SJCRH30 (cell line): Measurements from ENCODE around the gene CIC. TPM values are rescaled to one million over a fixed set of nuclear protein-coding genes. Genes with fewer than 3 reads are reported as not detected.

Experiments
- DNase-seq, 2 experiments: peaks; one replicate each; pipeline ENCODE4 v3.0.0-alpha.2; 2015 to 2020
- H3K27ac ChIP-seq: fragments of 250-450 bp; sonication (Bioruptor Pico); 2 replicates; pipeline ENCODE4 v1.5.1; 2020; ENCODE audit warnings: mild to moderate bottlenecking, moderate library complexity
- H3K27me3 ChIP-seq: fragments of 250-450 bp; sonication (Bioruptor Pico); 2 replicates; pipeline ENCODE4 v1.5.1; 2020; ENCODE audit warnings: mild to moderate bottlenecking, moderate library complexity
- H3K36me3 ChIP-seq: fragments of 250-450 bp; sonication (Bioruptor Pico); 2 replicates; pipeline ENCODE4 v1.5.1; 2020; ENCODE audit warnings: mild to moderate bottlenecking, moderate library complexity
- H3K4me1 ChIP-seq: fragments of 250-450 bp; sonication (Bioruptor Pico); 2 replicates; pipeline ENCODE4 v1.5.1; 2020; ENCODE audit warnings: mild to moderate bottlenecking, moderate library complexity
- H3K4me3 ChIP-seq: fragments of 250-450 bp; sonication (Bioruptor Pico); 2 replicates; pipeline ENCODE4 v1.5.1; 2020; ENCODE audit warnings: mild to moderate bottlenecking, moderate library complexity
- H3K9me3 ChIP-seq: fragments of 250-450 bp; sonication (Bioruptor Pico); replicated peaks from 2 replicates; pipeline ENCODE4 v1.5.1; 2020; ENCODE audit warnings: mild to moderate bottlenecking, moderate library complexity
- total RNA-seq: library from RNA; depleted of rRNA; stranded (reverse); fragments of >200 nt; shearing (Covaris generic); gene quantifications from 2 replicates; pipeline ENCODE4 v1.2.3, GENCODE V29; 2014

CIC gene
- total RNA-seq, 1 experiment from 2014 or later: 21.5 TPM

DNA sequence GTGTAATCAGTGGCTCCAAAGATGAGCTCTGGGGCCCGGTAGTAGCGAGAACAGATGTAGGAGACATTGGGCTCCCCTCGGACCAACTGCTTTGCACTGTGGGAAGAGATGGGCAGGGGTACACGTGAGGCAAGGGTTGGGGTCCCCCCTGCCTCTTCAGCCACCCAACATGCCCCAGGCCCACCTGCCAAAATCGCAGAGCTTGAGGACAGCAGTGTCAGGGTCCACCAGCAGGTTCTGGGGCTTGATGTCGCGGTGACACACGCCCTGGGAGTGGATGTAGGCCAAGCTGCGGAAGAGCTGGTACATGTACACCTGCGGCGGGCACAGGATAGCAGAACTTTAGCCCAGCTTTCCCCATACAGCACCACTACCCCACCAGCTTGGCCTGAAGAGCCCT is 34.7 kb upstream of the CIC start:
- DNase-seq: no peak
- no peak overlapping the region for H3K4me3 ChIP-seq
- peaks cover 66% of the 10 kb centered on the region for H3K36me3 ChIP-seq
- H3K27me3 ChIP-seq: no peaks in the 10 kb centered on the region
- peaks cover 11% of the 10 kb centered on the region; the same call in 1 of the 2 replicates for H3K4me1 ChIP-seq
- no peak overlapping the region for H3K27ac ChIP-seq
- no peaks in the 10 kb centered on the region for H3K9me3 ChIP-seq

DNA sequence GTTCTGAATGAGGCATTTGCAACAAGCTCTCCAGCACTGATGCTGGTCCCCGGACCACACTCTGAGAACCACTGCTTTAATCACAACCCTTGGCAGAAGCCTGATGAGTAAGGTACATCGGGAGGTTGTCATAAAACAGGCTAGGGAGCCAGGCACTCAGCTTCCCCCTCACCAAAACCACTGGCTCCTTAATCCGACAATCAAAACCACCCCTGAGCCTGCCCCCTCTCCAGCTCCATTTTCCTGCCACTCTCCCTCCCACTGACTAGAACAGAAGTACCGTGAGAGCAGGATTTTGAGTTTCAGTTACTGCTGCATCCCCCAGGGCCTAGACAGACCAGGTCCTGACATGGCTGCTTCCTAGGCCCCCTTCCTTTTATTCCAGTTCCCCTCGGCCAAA is 33.9 kb upstream of the CIC start:
- H3K27me3 ChIP-seq: no peaks in the 10 kb centered on the region
- H3K36me3 ChIP-seq: peaks cover 58% of the 10 kb centered on the region
- no peak for DNase-seq
- H3K9me3 ChIP-seq: no peaks in the 10 kb centered on the region
- no peak overlapping the region for H3K27ac ChIP-seq
- peaks cover 6% of the 10 kb centered on the region; the same call in 1 of the 2 replicates for H3K4me1 ChIP-seq
- no peak overlapping the region for H3K4me3 ChIP-seq

DNA sequence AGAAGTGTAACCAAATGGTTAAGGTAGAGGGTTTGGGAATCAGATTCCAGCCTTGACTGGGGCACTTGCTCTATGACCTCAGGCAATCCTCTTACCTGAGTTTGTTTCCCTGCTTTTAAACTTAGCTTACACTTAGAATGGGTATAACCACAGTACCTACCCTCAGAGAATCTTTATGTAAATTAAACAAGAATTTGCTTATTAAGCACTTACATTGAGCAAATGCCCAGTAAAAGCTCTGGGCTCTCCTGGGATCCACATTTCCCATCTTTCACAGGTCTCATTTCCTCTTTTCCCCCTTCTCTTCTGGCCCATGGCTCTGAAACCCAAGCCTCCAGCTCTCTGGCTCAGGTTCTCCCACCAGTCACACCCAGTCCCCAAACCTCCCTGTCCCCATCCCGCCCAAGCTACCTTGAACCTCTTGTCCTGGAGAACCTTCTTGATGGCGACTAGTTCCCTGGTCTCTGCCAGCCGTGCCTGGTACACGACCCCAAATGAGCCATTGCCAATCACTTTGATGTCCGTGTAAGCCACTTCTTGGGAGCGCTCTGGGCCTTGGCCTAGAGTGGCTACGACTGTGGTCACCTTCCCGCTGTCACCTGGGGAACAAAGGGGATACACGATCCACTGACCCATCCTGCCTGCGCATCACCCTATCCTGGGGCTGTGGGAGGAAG is 29.4 kb upstream of the CIC start:
- Histone ChIP-seq H3K36me3 (peaks cover 21% of the 10 kb centered on the region), H3K27me3 (no peaks in the 10 kb centered on the region), H3K27ac (no peak overlapping the region), H3K4me1 (no peaks in the 10 kb centered on the region; the same call in 1 of the 2 replicates), H3K9me3 (no peaks in the 10 kb centered on the region), H3K4me3 (no peak overlapping the region)
- no peak for DNase-seq

DNA sequence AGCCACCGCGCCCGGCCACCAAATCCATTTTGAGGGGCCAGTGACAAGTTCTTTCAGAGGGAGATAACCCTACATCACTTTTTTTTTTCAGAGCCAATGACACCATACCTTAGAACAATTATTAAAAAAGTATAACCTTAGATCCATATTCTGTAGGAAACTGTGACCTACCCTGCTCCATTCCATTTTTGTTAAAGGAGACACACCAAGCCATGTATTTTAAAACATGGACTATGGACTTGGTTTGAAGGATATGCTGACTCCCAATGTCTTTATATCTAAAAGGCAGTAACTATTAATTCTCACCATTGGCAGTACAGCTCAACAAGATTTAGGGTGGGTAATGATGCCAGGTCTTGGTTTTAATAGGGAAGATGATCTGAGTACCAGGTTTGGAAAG is 27.8 kb upstream of the CIC start:
- Histone ChIP-seq H3K27ac (no peak overlapping the region), H3K27me3 (no peaks in the 10 kb centered on the region), H3K4me1 (no peaks in the 10 kb centered on the region; the same call in 1 of the 2 replicates), H3K4me3 (peak overlapping the region; percentile 70), H3K36me3 (peaks cover 12% of the 10 kb centered on the region; the same call in 1 of the 2 replicates), H3K9me3 (no peaks in the 10 kb centered on the region)
- DNase-seq: no peak

DNA sequence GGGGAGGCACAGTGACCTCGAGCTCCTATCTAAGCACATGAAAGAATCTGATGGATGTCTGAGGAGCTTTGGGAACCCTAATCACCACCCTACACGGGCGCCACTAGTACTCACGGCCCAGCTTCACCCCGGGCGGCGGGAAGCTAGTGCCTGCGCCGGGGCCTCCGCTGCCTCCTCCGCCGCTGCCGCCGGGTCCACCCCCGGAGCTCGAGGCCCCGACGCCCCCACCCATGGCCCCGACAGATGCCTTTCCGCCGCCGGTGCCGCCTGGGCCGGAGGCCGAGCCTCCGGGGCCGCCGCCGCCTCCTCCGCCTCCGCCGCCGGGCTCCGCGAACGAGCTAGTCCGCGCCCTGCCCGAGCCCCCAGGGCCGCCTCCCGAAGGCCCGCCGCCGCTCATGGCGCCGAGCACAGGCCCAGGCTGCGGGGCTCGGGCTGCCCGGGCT is 27.0 kb upstream of the CIC start:
- Histone ChIP-seq H3K36me3 (peaks cover 8% of the 10 kb centered on the region; the same call in 1 of the 2 replicates), H3K27me3 (no peaks in the 10 kb centered on the region), H3K4me3 (peak overlapping the region; percentile 70), H3K27ac (peak overlapping the region; percentile 17; the same call in 1 of the 2 replicates), H3K4me1 (no peaks in the 10 kb centered on the region; the same call in 1 of the 2 replicates), H3K9me3 (no peaks in the 10 kb centered on the region)
- no peak for DNase-seq

DNA sequence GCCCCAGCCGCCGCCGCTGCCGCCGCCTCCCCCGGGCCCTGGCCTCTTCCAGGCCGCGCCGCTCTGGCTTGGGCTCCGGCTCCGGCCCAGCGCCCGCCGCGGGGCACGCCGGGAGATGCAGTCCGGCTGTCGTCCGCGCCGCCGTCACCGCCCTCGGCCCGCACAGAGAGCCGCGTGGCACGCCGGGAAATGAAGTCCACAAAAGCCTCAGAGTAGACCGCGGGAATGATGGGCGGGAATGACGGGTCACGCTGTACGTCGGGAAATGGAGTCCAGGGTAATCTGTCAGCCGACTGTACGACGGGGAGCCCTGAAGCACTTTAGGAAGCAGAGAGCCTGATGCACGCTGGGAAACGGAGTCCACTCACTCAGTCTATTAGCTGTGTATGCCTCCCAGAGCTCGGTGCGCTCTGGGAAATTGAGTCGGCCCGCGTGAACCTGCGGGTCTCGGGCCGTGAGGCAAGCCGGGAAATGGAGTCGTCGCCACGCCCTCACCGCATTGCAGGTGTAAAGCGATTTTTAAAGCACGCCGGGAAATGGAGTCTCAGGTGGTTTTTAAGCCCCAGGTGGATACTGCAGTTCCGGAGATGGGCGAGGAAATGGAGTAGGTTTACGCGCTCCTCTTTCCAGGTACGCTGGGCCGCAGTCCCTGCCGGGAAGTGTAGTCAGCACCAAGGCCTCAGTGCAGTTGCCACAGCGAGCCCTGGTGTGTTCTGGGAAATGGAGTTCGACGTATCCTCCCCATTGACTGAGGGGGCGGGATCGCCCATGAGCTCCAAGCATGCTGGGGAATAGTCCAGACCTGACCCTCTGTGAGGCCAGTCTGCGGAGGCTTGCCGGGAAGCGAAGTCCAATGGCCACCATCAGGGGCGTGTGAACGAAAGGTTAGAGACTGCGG is 26.3 kb upstream of the CIC start, which contains the start of gene GSK3A:
TSS of gene GSK3A (minus strand) at position 91 of the 898 bp plus-strand sequence. CDS start 137 bp downstream, outside the sequence.
- H3K4me3 ChIP-seq: peak within 1 kb of the TSS; percentile 70

DNA sequence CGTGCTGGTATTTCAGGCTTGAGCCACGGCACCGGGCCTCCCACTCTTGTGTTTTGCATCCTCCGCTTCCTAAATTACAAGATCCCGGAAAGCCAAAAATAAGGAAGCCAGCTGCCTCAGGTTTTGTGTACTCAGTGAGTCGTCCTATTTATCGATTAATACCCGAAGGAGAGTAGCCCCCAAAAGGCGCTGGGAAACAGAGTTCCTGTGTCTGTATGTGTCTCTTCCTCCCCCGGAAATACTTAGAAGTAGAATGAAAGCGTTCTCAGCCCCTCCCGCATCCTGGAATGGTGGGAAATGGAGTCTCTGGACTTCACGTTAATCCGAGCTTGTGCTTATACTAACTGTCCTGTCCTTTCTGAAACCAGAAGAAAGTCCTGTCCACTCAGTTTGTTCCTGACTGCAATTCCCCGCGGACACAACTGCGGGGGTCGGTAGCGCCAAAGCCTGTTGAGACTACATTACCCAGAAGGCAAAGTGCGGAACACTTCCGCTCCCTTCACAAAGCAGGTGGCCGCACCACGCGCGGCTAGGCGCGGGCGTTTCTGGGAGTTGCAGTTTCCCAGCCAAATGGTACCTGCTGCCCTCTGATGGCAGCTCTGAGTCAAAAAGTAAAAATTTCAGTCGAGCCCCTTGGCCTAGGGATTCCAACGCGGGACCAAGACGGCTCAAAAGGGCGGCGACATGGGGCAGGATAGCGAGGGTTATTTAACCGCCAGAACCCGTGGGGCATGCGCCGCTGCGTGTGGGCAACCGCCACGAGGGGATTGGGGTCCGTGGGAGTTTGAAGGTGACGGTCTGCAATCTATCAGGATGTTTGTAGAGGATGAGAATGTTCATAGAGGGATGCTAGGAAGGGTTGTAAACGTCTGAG is 24.5 kb upstream of the CIC start:
- peak; percentile 93 to 96 for DNase-seq

More for the DNA sequence above, 26.3 kb upstream of the CIC start, which contains the start of gene GSK3A:
- peaks cover 3% of the 10 kb centered on the region; the same call in 1 of the 2 replicates for H3K36me3 ChIP-seq
- H3K27me3 ChIP-seq: no peaks in the 10 kb centered on the region
- peak within 1 kb of the TSS; percentile 36 for H3K27ac ChIP-seq
- H3K9me3 ChIP-seq: no peaks in the 10 kb centered on the region
- DNase-seq: peak; percentile 97 to 98
- no peaks in the 10 kb centered on the region; the same call in 1 of the 2 replicates for H3K4me1 ChIP-seq

DNA sequence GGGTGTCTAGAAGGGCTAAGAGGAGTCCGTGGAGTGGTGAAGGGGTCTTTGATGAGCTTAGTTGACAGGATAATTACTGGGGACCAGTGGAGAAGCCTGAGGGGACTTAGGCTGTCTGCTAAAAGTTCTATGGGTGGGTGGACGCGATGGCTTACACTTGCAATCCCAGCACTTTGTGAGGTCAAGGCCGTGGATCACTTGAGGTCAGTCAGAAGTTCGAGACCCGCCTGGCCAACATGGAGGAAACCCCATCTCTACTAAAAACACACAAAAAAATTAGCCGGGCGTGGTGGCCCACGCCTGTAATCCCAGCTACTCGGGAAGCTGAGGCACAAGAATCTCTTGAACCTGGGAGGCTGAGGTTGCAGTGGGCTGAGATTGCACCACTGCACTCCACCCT is 23.8 kb upstream of the CIC start:
- H3K9me3 ChIP-seq: no peaks in the 10 kb centered on the region
- H3K4me3 ChIP-seq: no peak overlapping the region
- peaks cover 6% of the 10 kb centered on the region for H3K36me3 ChIP-seq
- no peaks in the 10 kb centered on the region for H3K27me3 ChIP-seq
- DNase-seq: no peak
- no peak overlapping the region for H3K27ac ChIP-seq
- no peaks in the 10 kb centered on the region; the same call in 1 of the 2 replicates for H3K4me1 ChIP-seq

More for the DNA sequence above, 24.5 kb upstream of the CIC start:
- H3K27me3 ChIP-seq: no peaks in the 10 kb centered on the region
- H3K36me3 ChIP-seq: no peaks in the 10 kb centered on the region
- no peaks in the 10 kb centered on the region for H3K9me3 ChIP-seq
- H3K4me3 ChIP-seq: peak overlapping the region; percentile 70
- peak overlapping the region; percentile 22 for H3K27ac ChIP-seq
- H3K4me1 ChIP-seq: no peaks in the 10 kb centered on the region; the same call in 1 of the 2 replicates

DNA sequence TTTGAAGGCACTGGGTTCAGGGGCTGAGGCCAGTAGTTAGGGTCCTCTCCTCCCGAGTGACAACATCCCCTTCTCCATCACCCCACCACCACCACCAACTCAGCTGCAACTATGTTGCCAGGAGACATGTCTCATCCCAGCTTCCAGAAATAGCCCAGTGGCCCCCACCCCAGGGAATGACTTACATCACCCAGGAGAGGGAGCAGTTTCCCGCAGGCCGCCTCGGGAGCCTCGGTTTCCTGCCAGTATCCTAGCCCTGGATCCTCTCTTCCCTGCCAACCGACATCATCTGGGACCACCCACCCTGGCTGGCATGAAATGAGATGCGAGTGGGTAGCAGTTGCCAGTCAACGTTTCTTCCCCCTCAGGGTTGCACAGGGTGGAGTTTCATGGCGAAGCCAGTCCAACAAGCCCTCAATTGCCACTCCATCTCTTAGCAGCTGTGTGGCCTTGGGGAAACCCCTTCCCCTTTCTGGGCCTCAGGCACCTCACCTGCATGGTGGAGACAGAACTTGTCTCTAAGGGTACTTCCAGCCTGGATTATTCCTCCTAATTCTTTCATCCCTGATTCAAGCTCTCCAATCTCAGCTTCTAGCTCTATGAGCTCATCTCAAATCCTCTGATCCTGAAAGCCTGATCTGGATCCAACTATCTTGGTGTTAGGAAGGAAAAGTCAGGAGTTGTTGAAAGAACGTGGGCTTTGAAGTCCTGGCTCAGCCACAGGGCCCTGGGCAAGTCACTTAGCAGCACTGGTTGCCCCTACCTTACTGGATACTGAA is 22.7 kb upstream of the CIC start:
- Histone ChIP-seq H3K27ac (no peak overlapping the region), H3K4me1 (no peaks in the 10 kb centered on the region; the same call in 1 of the 2 replicates)
- peak; percentile 46 to 57 for DNase-seq

DNA sequence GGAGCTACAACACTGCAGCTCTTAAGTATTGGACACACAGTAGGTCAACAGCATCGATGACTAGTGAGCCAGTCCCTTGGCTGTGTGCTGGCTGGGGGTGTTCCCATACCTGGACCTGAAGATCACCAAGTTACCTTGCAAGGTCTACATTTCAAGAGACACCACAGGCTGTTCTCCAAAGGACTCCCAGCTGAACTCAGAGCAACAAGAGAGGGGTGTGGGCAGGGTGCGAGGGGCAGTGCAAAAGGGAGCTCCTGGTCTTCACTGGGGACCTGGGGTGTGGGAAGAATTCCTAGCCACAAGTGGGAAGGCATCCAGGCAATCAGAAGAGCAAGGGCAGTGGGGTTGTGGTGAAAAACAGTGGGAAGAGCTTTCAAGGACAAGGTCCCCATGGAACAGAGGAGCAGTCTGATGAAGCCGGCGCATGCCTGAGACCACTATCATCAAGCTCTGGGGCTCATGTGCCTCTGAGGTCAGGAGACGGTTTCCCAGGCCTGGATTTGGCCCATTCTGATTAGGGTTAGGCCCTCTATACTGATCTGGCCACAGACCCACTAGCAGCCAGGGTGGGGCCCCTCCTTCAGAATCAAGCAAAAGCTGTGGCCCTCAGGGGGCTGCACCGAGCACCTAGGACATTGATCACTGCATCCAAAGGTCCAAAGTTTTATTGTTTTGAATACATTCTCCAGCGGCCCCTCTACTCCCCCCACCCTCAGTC is 22.0 kb upstream of the CIC start:
- H3K4me1 ChIP-seq: no peaks in the 10 kb centered on the region

More for the DNA sequence above, 22.7 kb upstream of the CIC start:
- peaks cover 6% of the 10 kb centered on the region for H3K36me3 ChIP-seq
- H3K9me3 ChIP-seq: no peaks in the 10 kb centered on the region
- no peaks in the 10 kb centered on the region for H3K27me3 ChIP-seq
- H3K4me3 ChIP-seq: no peak overlapping the region

DNA sequence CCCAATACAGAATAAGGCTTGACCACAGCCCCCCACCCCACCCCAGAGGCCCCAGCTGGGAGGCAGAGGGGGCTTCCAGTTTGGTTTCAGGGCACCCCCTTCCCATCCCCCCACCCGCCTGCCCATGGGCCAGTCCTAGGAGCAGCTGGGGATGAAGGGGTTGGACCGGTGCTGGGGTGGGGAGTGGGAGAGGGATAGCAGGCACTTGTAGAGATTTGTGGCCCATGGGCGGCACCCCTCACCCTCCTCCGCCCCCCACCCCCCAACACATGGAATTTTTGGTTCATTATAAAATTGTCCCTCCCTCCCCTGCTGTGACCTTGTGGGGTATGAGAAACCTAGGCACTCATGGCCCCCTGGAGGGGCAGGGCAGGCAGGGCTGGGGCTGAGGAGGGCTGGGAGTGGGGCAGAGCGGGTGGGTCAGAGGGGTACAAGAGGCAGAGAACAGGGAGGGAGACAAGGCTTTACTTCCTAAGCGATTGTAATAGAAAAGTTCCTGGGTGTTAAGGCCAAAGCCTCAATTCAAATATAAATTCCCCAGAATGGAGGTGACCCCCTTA is 21.3 kb upstream of the CIC start:
- Histone ChIP-seq H3K4me1 (peaks cover 2% of the 10 kb centered on the region; the same call in 1 of the 2 replicates), H3K27me3 (no peaks in the 10 kb centered on the region), H3K27ac (no peak overlapping the region), H3K4me3 (no peak overlapping the region), H3K36me3 (peaks cover 6% of the 10 kb centered on the region), H3K9me3 (no peaks in the 10 kb centered on the region)
- DNase-seq: no peak

More for the DNA sequence above, 22.0 kb upstream of the CIC start:
- DNase-seq: no peak
- H3K27me3 ChIP-seq: no peaks in the 10 kb centered on the region
- H3K36me3 ChIP-seq: peaks cover 6% of the 10 kb centered on the region
- no peak overlapping the region for H3K4me3 ChIP-seq
- no peak overlapping the region for H3K27ac ChIP-seq
- H3K9me3 ChIP-seq: no peaks in the 10 kb centered on the region

DNA sequence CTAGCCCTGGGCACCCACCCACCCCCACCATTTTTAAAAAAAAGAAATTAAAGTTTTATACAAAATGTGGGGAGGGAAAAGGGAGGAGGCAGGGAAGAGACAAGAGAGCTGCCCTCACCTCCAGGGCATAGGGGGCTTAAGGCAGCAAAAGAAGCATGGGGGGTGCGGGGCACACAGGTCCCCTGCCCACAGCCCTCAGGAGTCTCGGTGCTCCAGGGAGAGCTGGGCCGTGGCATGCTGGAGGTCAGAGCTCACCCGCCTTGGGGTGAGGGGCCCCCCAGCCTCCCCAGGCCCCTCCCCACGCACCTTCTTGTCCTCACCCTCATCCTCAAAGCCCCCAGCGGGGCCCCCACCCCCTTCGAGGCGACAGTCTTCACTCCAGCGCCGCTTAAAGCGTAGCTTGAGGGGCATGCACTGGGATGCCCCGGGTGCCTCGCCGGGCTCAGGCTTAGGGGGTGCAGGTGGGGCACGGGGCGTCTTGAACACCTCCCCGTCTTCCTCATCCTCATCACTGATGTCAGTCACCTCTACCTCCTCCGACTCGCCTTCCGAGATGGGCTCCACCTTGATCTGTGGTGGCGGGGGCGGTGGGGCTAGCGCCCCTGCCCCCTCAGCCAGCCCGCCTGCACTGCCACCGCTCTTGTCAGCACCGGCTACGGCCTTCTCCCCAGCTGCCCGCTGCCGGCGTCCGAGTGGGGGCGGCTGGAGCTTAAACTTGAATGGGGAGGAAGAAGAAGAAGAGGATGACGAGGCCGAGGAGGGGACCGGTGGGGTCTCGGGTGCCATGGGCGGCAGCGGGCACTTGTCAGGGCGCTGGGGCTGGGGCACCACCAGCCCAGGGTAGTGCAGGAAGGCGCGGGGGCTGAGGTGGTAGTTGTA is 20.5 kb upstream of the CIC start:
- DNase-seq: no peak
- no peak overlapping the region for H3K27ac ChIP-seq
- peaks cover 2% of the 10 kb centered on the region; the same call in 1 of the 2 replicates for H3K4me1 ChIP-seq

More for the DNA sequence above, 20.5 kb upstream of the CIC start:
- H3K27me3 ChIP-seq: no peaks in the 10 kb centered on the region
- H3K4me3 ChIP-seq: no peak overlapping the region
- H3K9me3 ChIP-seq: no peaks in the 10 kb centered on the region
- H3K36me3 ChIP-seq: peaks cover 6% of the 10 kb centered on the region
